ENCODE data around the gene P2RY12.

P2RY12 gene

GRCh38 chr3:151301787-151302186 lies 82.8 kb downstream of the P2RY12 start:
- Histone ChIP-seq H3K4me3 (ENCODE audit: low read depth in 1 of 2, low read length in 2 of 2) (no peak overlapping the region), H3K9me3 (ENCODE audit: control insufficient read depth in 1 of 2, low read length in 2 of 2) (no peaks in the 10 kb centered on the region), H3K27ac (ENCODE audit: low read depth, low read length) (no peak overlapping the region), H3K36me3 (ENCODE audit: control insufficient read depth in 1 of 2, insufficient read depth in 2 of 2, low read length in 2 of 2) (no peaks in the 10 kb centered on the region), H3K27me3 (ENCODE audit: control insufficient read depth in 1 of 2, insufficient read depth in 2 of 2, low read length in 2 of 2) (no peaks in the 10 kb centered on the region), H3K9ac (ENCODE audit: low read depth in 1 of 2, low read length in 2 of 2) (no peak overlapping the region), H3K4me1 (ENCODE audit: control insufficient read depth in 1 of 2, insufficient read depth in 2 of 2, low read length in 2 of 2) (no peaks in the 10 kb centered on the region)

- no peaks in the 10 kb centered on the region for H3K4me1 ChIP-seq (ENCODE audit: control insufficient read depth in 1 of 2, insufficient read depth in 2 of 2, low read length in 2 of 2)
- no peak overlapping the region for H3K27ac ChIP-seq (ENCODE audit: low read depth, low read length)
- H3K9ac ChIP-seq (ENCODE audit: low read depth in 1 of 2, low read length in 2 of 2): no peak overlapping the region
- no peaks in the 10 kb centered on the region for H3K27me3 ChIP-seq (ENCODE audit: control insufficient read depth in 1 of 2, insufficient read depth in 2 of 2, low read length in 2 of 2)
- no peaks in the 10 kb centered on the region for H3K9me3 ChIP-seq (ENCODE audit: control insufficient read depth in 1 of 2, low read length in 2 of 2)
- H3K4me3 ChIP-seq (ENCODE audit: low read depth in 1 of 2, low read length in 2 of 2): no peak overlapping the region
- H3K36me3 ChIP-seq (ENCODE audit: control insufficient read depth in 1 of 2, insufficient read depth in 2 of 2, low read length in 2 of 2): no peaks in the 10 kb centered on the region
These were observed 84.0 kb downstream of the P2RY12 start for GRCh38 chr3:151300539-151300938.

GRCh38 chr3:151299006-151299405 lies 85.5 kb downstream of the P2RY12 start:
- Histone ChIP-seq H3K27ac (ENCODE audit: low read depth, low read length) (no peak overlapping the region), H3K27me3 (ENCODE audit: control insufficient read depth in 1 of 2, insufficient read depth in 2 of 2, low read length in 2 of 2) (no peaks in the 10 kb centered on the region), H3K9ac (ENCODE audit: low read depth in 1 of 2, low read length in 2 of 2) (no peak overlapping the region), H3K9me3 (ENCODE audit: control insufficient read depth in 1 of 2, low read length in 2 of 2) (no peaks in the 10 kb centered on the region), H3K36me3 (ENCODE audit: control insufficient read depth in 1 of 2, insufficient read depth in 2 of 2, low read length in 2 of 2) (no peaks in the 10 kb centered on the region), H3K4me1 (ENCODE audit: control insufficient read depth in 1 of 2, insufficient read depth in 2 of 2, low read length in 2 of 2) (no peaks in the 10 kb centered on the region), H3K4me3 (ENCODE audit: low read depth in 1 of 2, low read length in 2 of 2) (no peak overlapping the region)

GRCh38 chr3:151297429-151297828 lies 87.1 kb downstream of the P2RY12 start:
- Histone ChIP-seq H3K9me3 (ENCODE audit: control insufficient read depth in 1 of 2, low read length in 2 of 2) (no peaks in the 10 kb centered on the region), H3K36me3 (ENCODE audit: control insufficient read depth in 1 of 2, insufficient read depth in 2 of 2, low read length in 2 of 2) (no peaks in the 10 kb centered on the region), H3K27ac (ENCODE audit: low read depth, low read length) (no peak overlapping the region), H3K9ac (ENCODE audit: low read depth in 1 of 2, low read length in 2 of 2) (no peak overlapping the region), H3K27me3 (ENCODE audit: control insufficient read depth in 1 of 2, insufficient read depth in 2 of 2, low read length in 2 of 2) (no peaks in the 10 kb centered on the region), H3K4me3 (ENCODE audit: low read depth in 1 of 2, low read length in 2 of 2) (no peak overlapping the region), H3K4me1 (ENCODE audit: control insufficient read depth in 1 of 2, insufficient read depth in 2 of 2, low read length in 2 of 2) (no peaks in the 10 kb centered on the region)

GRCh38 chr3:151296226-151296625 lies 88.3 kb downstream of the P2RY12 start:
- Histone ChIP-seq H3K9me3 (ENCODE audit: control insufficient read depth in 1 of 2, low read length in 2 of 2) (no peaks in the 10 kb centered on the region), H3K4me3 (ENCODE audit: low read depth in 1 of 2, low read length in 2 of 2) (no peak overlapping the region), H3K36me3 (ENCODE audit: control insufficient read depth in 1 of 2, insufficient read depth in 2 of 2, low read length in 2 of 2) (no peaks in the 10 kb centered on the region), H3K9ac (ENCODE audit: low read depth in 1 of 2, low read length in 2 of 2) (no peak overlapping the region), H3K4me1 (ENCODE audit: control insufficient read depth in 1 of 2, insufficient read depth in 2 of 2, low read length in 2 of 2) (no peaks in the 10 kb centered on the region), H3K27ac (ENCODE audit: low read depth, low read length) (no peak overlapping the region), H3K27me3 (ENCODE audit: control insufficient read depth in 1 of 2, insufficient read depth in 2 of 2, low read length in 2 of 2) (no peaks in the 10 kb centered on the region)

GRCh38 chr3:151293127-151293526 lies 91.4 kb downstream of the P2RY12 start:
- H3K27me3 ChIP-seq (ENCODE audit: control insufficient read depth in 1 of 2, insufficient read depth in 2 of 2, low read length in 2 of 2): no peaks in the 10 kb centered on the region
- no peak overlapping the region for H3K4me3 ChIP-seq (ENCODE audit: low read depth in 1 of 2, low read length in 2 of 2)
- no peaks in the 10 kb centered on the region for H3K4me1 ChIP-seq (ENCODE audit: control insufficient read depth in 1 of 2, insufficient read depth in 2 of 2, low read length in 2 of 2)
- H3K27ac ChIP-seq (ENCODE audit: low read depth, low read length): no peak overlapping the region
- no peaks in the 10 kb centered on the region for H3K9me3 ChIP-seq (ENCODE audit: control insufficient read depth in 1 of 2, low read length in 2 of 2)
- no peaks in the 10 kb centered on the region for H3K36me3 ChIP-seq (ENCODE audit: control insufficient read depth in 1 of 2, insufficient read depth in 2 of 2, low read length in 2 of 2)
- H3K9ac ChIP-seq (ENCODE audit: low read depth in 1 of 2, low read length in 2 of 2): no peak overlapping the region

DNA sequence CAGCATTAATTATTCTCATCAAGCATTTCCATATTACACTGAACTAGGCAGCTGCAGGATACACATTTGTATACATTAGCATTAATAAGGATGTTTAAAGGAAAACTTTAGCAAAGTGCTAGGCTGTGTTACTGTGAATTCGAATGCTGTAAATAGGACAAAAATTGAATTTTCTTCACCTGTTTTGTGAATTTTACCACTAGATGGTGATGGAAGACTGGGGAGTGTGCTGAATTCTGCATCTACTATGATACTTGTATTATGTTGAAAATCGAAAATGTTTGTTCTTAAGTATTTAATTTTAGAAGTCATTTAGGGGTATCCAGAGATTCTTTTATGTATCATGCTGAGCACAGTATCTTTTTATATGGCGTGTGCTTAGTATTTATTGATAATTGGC lies 93.9 kb downstream of the P2RY12 start:
- no peak overlapping the region for H3K9ac ChIP-seq (ENCODE audit: low read depth in 1 of 2, low read length in 2 of 2)
- H3K27me3 ChIP-seq (ENCODE audit: control insufficient read depth in 1 of 2, insufficient read depth in 2 of 2, low read length in 2 of 2): no peaks in the 10 kb centered on the region
- H3K36me3 ChIP-seq (ENCODE audit: control insufficient read depth in 1 of 2, insufficient read depth in 2 of 2, low read length in 2 of 2): no peaks in the 10 kb centered on the region
- H3K4me3 ChIP-seq (ENCODE audit: low read depth in 1 of 2, low read length in 2 of 2): no peak overlapping the region
- H3K9me3 ChIP-seq (ENCODE audit: control insufficient read depth in 1 of 2, low read length in 2 of 2): no peaks in the 10 kb centered on the region
- H3K4me1 ChIP-seq (ENCODE audit: control insufficient read depth in 1 of 2, insufficient read depth in 2 of 2, low read length in 2 of 2): no peaks in the 10 kb centered on the region
- no peak overlapping the region for H3K27ac ChIP-seq (ENCODE audit: low read depth, low read length)

GRCh38 chr3:151289445-151289844 lies 95.1 kb downstream of the P2RY12 start:
- no peaks in the 10 kb centered on the region for H3K27me3 ChIP-seq (ENCODE audit: control insufficient read depth in 1 of 2, insufficient read depth in 2 of 2, low read length in 2 of 2)
- H3K4me1 ChIP-seq (ENCODE audit: control insufficient read depth in 1 of 2, insufficient read depth in 2 of 2, low read length in 2 of 2): peaks cover 0 to under 1% of the 10 kb centered on the region in 2 donors
- no peaks in the 10 kb centered on the region for H3K36me3 ChIP-seq (ENCODE audit: control insufficient read depth in 1 of 2, insufficient read depth in 2 of 2, low read length in 2 of 2)
- no peak overlapping the region for H3K27ac ChIP-seq (ENCODE audit: low read depth, low read length)
- no peak overlapping the region for H3K9ac ChIP-seq (ENCODE audit: low read depth in 1 of 2, low read length in 2 of 2)
- no peak overlapping the region for H3K4me3 ChIP-seq (ENCODE audit: low read depth in 1 of 2, low read length in 2 of 2)
- no peaks in the 10 kb centered on the region for H3K9me3 ChIP-seq (ENCODE audit: control insufficient read depth in 1 of 2, low read length in 2 of 2)

Data from duodenal mucosa (tissue), 2 donors.